GM18511 (cell line): ENCODE data around the gene ALKBH8.
"Not testable (repeated sequence)": the region's sequence is repeated elsewhere in the genome, so short reads cannot be mapped to it uniquely, and the experiment has no call there.

Experiments used
- ATAC-seq: cut with Tn5 transposase; IDR thresholded peaks from one replicate; pipeline ENCODE4 v1.9.1; 2021; ENCODE audit warnings: mild to moderate bottlenecking, moderate library complexity; ENCODE audit not compliant: unreplicated experiment

ALKBH8 gene

GRCh38 chr11:107508858-107509244 is 56.7 kb downstream of the ALKBH8 start:
- ATAC-seq = no peak

- no peak for ATAC-seq
Observed at GRCh38 chr11:107508201-107508857, 57.2 kb downstream of the ALKBH8 start.

- no peak for ATAC-seq
Observed at GRCh38 chr11:107505647-107506225, 59.8 kb downstream of the ALKBH8 start.

GRCh38 chr11:107504981-107505380 is 60.6 kb downstream of the ALKBH8 start:
- no peak for ATAC-seq

- no peak for ATAC-seq
Observed at GRCh38 chr11:107501713-107502112, 63.8 kb downstream of the ALKBH8 start.

GRCh38 chr11:107497371-107497770 is 68.2 kb downstream of the ALKBH8 start:
- ATAC-seq = not testable (repeated sequence)

- no peak for ATAC-seq
Observed at GRCh38 chr11:107496011-107496410, 69.5 kb downstream of the ALKBH8 start.

GRCh38 chr11:107494055-107494454 is 71.5 kb downstream of the ALKBH8 start:
- ATAC-seq = no peak

GRCh38 chr11:107493117-107493516 is 72.4 kb downstream of the ALKBH8 start:
- no peak for ATAC-seq

GRCh38 chr11:107490836-107491235 is 74.7 kb downstream of the ALKBH8 start:
- no peak for ATAC-seq

GRCh38 chr11:107482234-107482633 is 83.3 kb downstream of the ALKBH8 start:
- ATAC-seq = no peak

- no peak for ATAC-seq
Observed at GRCh38 chr11:107478922-107479321, 86.6 kb downstream of the ALKBH8 start.

GRCh38 chr11:107477820-107478219 is 87.7 kb downstream of the ALKBH8 start:
- ATAC-seq = no peak

GRCh38 chr11:107473792-107474191 is 91.7 kb downstream of the ALKBH8 start:
- no peak for ATAC-seq

GRCh38 chr11:107472966-107473365 is 92.6 kb downstream of the ALKBH8 start:
- no peak for ATAC-seq

- ATAC-seq = no peak
Observed at GRCh38 chr11:107468596-107468995, 96.9 kb downstream of the ALKBH8 start.

GRCh38 chr11:107467696-107468095 is 97.8 kb downstream of the ALKBH8 start:
- ATAC-seq = no peak

- ATAC-seq = not testable (repeated sequence)
Observed at GRCh38 chr11:107466275-107466866, 99.2 kb downstream of the ALKBH8 start.

- ATAC-seq = peak; percentile 98
Observed at GRCh38 chr11:107457558-107458271, 107.8 kb downstream of the ALKBH8 start, which contains the start of gene CWF19L2. CWF19L2 (minus strand) TSS chr11:107457825; CDS start chr11:107457816, 9 bp downstream.

- peak; percentile 53 for ATAC-seq
Observed at GRCh38 chr11:107457205-107457557, 108.4 kb downstream of the ALKBH8 start.

- no peak for ATAC-seq
Observed at GRCh38 chr11:107453594-107454286, 111.8 kb downstream of the ALKBH8 start.
